Medulla oblongata (tissue), 1 donor: ENCODE measurements around the gene FAM163B.

Experiments used
- DNase-seq: peaks from one replicate; pipeline ENCODE4 v3.0.0-alpha.2; 2015; ENCODE audit errors: extremely low spot score

The FAM163B gene

DNA sequence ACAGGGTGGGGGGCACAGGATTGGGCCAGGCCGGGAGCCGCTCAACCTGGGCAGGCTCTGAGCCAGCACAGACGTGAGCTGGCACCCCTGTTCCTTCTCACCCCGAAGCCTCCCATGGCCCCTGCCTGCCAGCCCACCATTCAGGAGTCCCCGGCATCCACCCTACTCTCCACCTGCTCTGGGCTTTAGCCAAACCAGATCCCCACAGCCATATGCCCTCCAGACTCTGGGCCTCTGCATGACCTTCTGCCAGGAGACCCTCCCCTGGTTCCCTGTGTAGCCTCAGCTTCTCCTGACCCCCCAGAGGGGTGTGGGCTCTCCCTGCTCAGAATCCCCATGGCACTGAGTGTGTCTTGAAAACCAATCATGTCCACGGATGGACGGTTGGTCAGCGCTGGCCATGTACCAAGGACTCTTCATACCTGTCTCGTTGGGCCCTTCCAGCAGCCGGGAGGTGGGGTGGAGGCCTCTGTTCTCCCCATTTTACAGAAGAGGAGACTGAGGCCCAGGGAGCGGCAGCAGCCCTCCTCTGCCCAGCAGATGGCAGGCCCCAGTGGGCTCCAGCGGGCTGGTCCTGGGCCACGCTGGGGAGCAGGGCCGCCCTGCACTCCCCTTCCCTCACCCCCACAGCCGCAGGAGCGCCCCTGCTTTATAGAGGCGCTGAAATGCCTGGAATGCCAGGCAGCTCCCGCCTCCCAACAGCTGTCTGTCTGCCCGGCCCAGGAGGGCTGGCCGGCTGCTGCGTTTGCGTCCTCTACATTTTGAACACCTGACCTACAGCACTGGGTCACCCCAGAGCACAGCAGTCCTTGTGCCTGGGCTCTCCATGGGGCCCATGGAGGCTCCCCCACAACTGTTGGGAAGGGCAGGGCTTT lies 81.0 kb downstream of the FAM163B start:
- DNase-seq = no peak

DNA sequence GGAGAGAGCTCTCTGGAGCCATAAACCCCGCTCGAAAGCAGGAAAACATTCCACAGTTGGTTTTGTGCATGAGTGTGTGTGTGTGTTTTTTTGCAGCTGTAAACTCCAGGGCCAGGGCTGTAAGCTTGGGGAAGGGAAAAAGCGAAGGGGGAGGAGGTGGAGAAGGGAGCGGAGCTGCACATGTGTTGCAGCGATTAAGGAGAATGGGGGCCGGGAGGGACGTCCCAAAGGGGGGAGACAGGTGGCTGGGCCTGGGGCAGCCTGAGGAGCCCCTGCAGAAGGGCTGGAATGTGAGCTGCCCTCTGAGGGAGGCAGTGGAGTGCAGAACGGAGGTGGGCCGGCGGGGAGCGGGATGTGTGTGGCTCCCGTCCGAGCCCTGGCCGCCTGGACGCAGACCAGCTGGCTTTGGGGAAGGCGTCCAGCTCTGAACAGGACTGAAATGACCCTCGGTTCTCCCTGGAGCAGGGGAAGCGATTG lies 81.7 kb downstream of the FAM163B start:
- peak; percentile 49 for DNase-seq
